H1 (cell line): ENCODE measurements around the gene LRRC3C. TPM values are rescaled to one million over a fixed set of nuclear protein-coding genes. Genes with fewer than 3 reads are reported as not detected.

Experiments
- CTCF ChIA-PET: fragments of 300-600 bp; sonication (Branson Sonifier 250); formaldehyde crosslinking; loops from one replicate; lab custom pipeline; 2021; ENCODE audit not compliant: partially characterized antibody; lab: Charles Lee
- POLR2A ChIA-PET: fragments of 300-600 bp; sonication (Branson Sonifier 250); formaldehyde crosslinking; loops from one replicate; lab custom pipeline; 2021; ENCODE audit warnings: inconsistent platforms; ENCODE audit not compliant: partially characterized antibody; lab: Charles Lee
- DNase-seq, 2 experiments: peaks; one replicate each; pipeline versions ENCODE4 v3.0.0 to v3.0.0-alpha.2; 2010 to 2022; ENCODE audit warnings: low spot score in 2 of 2, low read depth in 1 of 2, mixed read lengths in 1 of 2
- FAIRE-seq: peaks from 2 replicates; lab custom pipeline; 2011; peaks lifted over from hg19 to GRCh38; lab: Jason Lieb, UNC
- H2AFZ ChIP-seq: 2 replicates; pipeline ENCODE4 v1.8.1; 2012; ENCODE audit warnings: low read length, inconsistent platforms
- H2AK5ac ChIP-seq: 2 replicates; pipeline ENCODE4 v1.6.1; 2013; ENCODE audit warnings: low read depth, low read length
- H2BK120ac ChIP-seq: replicated peaks from 2 replicates; pipeline ENCODE3; 2013; ENCODE audit warnings: low read depth, low read length, inconsistent platforms
- H2BK12ac ChIP-seq: 2 replicates; pipeline ENCODE4 v1.6.1; 2013; ENCODE audit warnings: low read depth, low read length
- H2BK15ac ChIP-seq: 2 replicates; pipeline ENCODE4 v1.6.1; 2013; ENCODE audit warnings: low read length
- H2BK20ac ChIP-seq: 2 replicates; pipeline ENCODE4 v1.6.1; 2013; ENCODE audit warnings: low read length
- H2BK5ac ChIP-seq: 2 replicates; pipeline ENCODE4 v1.6.1; 2013; ENCODE audit warnings: low read depth, low read length
- H3K14ac ChIP-seq: 2 replicates; pipeline ENCODE4 v1.6.1; 2013; ENCODE audit warnings: inconsistent platforms; ENCODE audit not compliant: insufficient read length
- H3K18ac ChIP-seq: 2 replicates; pipeline ENCODE4 v1.6.1; 2013; ENCODE audit warnings: low read length; ENCODE audit errors: extremely low read depth
- H3K23ac ChIP-seq: 2 replicates; pipeline ENCODE4 v1.6.1; 2013; ENCODE audit warnings: inconsistent platforms; ENCODE audit not compliant: insufficient read length
- H3K23me2 ChIP-seq: 2 replicates; pipeline ENCODE4 v1.6.1; 2013; ENCODE audit warnings: low read depth, low read length
- H3K27ac ChIP-seq: 2 replicates; pipeline ENCODE4 v1.6.1; 2011; ENCODE audit warnings: low read depth, low read length, inconsistent platforms
- H3K27me3 ChIP-seq, 4 experiments: replicated peaks in 1 of 4; 1 replicate in 1 of 4; 2 replicates in 3 of 4; pipeline versions ENCODE4 v1.6.1 to v1.8.1; 2011 to 2013; ENCODE audit warnings: low read length in 3 of 4, mild to moderate bottlenecking in 3 of 4, inconsistent platforms in 2 of 4, mixed read lengths in 2 of 4, moderate library complexity in 1 of 4; ENCODE audit not compliant: control insufficient read depth in 3 of 4, insufficient read depth in 3 of 4; ENCODE audit errors: extremely low read depth in 1 of 4
- H3K36me3 ChIP-seq, 4 experiments: 2 replicates each; pipeline versions ENCODE4 v1.6.1 to v1.8.1; 2011 to 2013; ENCODE audit warnings: mild to moderate bottlenecking in 4 of 4, low read length in 3 of 4, moderate library complexity in 2 of 4, control low read depth in 1 of 4, inconsistent platforms in 1 of 4; ENCODE audit not compliant: insufficient read depth in 4 of 4, control insufficient read depth in 2 of 4
- H3K4ac ChIP-seq: replicated peaks from 2 replicates; pipeline ENCODE3; 2013; ENCODE audit warnings: low read length, low read depth, mixed read lengths, inconsistent platforms; ENCODE audit not compliant: insufficient read length
- H3K4me1 ChIP-seq, 4 experiments: replicated peaks in 1 of 4; 1 replicate in 1 of 4; 2 replicates in 3 of 4; pipeline versions ENCODE4 v1.6.1 to v1.8.1; 2011 to 2013; ENCODE audit warnings: low read length in 3 of 4, inconsistent platforms in 2 of 4, mixed read lengths in 1 of 4; ENCODE audit not compliant: insufficient read depth in 4 of 4, control insufficient read depth in 3 of 4
- H3K4me2 ChIP-seq, 2 experiments: 2 replicates each; pipeline versions ENCODE4 v1.6.1 to v1.8.1; 2011 to 2013; ENCODE audit warnings: low read depth in 2 of 2, low read length in 2 of 2, control low read depth in 1 of 2, inconsistent platforms in 1 of 2, mild to moderate bottlenecking in 1 of 2; ENCODE audit not compliant: insufficient read depth in 1 of 2
- H3K4me3 ChIP-seq, 4 experiments: fragments of 200-600, 300-600 bp in 1 of 4; sonication (generic), shearing (Covaris generic), sonication (Bioruptor Twin) in 1 of 4; 2 replicates each; pipeline versions ENCODE4 v1.5.1 to v1.8.1; 2011 to 2016; ENCODE audit warnings: low read length in 4 of 4, low read depth in 3 of 4, control low read depth in 2 of 4, inconsistent platforms in 2 of 4, mild to moderate bottlenecking in 2 of 4, mixed read lengths in 1 of 4, moderate library complexity in 1 of 4; ENCODE audit not compliant: insufficient read depth in 2 of 4; ENCODE audit errors: extremely low read depth in 1 of 4
- H3K56ac ChIP-seq: replicated peaks from 2 replicates; pipeline ENCODE3; 2013; ENCODE audit warnings: low read depth, mild to moderate bottlenecking, mixed read lengths, low read length, inconsistent platforms; ENCODE audit not compliant: insufficient read length
- H3K79me1 ChIP-seq: 2 replicates; pipeline ENCODE4 v1.6.1; 2013; ENCODE audit warnings: low read depth, low read length, control low read depth
- H3K79me2 ChIP-seq, 2 experiments: 2 replicates each; pipeline versions ENCODE4 v1.6.1 to v1.8.1; 2012 to 2013; ENCODE audit warnings: low read length in 2 of 2, mild to moderate bottlenecking in 2 of 2, inconsistent platforms in 1 of 2; ENCODE audit not compliant: insufficient read depth in 2 of 2, control insufficient read depth in 1 of 2
- H3K9ac ChIP-seq, 4 experiments: replicated peaks in 1 of 4; 1 replicate in 1 of 4; 2 replicates in 3 of 4; pipeline versions ENCODE4 v1.6.1 to v1.8.1; 2011 to 2013; ENCODE audit warnings: low read depth in 3 of 4, low read length in 3 of 4, control low read depth in 2 of 4, mild to moderate bottlenecking in 2 of 4, moderate library complexity in 2 of 4, inconsistent platforms in 1 of 4; ENCODE audit errors: extremely low read depth in 1 of 4
- H3K9me3 ChIP-seq, 2 experiments: 2 replicates each; pipeline versions ENCODE4 v1.6.1 to v1.8.1; 2012 to 2013; ENCODE audit warnings: mild to moderate bottlenecking in 2 of 2, moderate library complexity in 2 of 2, control low read depth in 1 of 2, inconsistent platforms in 1 of 2, low read depth in 1 of 2, low read length in 1 of 2, mixed read lengths in 1 of 2; ENCODE audit not compliant: insufficient read depth in 2 of 2
- H4K20me1 ChIP-seq, 2 experiments: replicated peaks in 1 of 2; 2 replicates each; pipeline versions ENCODE3 to v1.8.1; 2011 to 2013; ENCODE audit warnings: inconsistent platforms in 2 of 2, low read length in 2 of 2, mild to moderate bottlenecking in 1 of 2; ENCODE audit not compliant: insufficient read depth in 2 of 2, control insufficient read depth in 1 of 2
- H4K5ac ChIP-seq: 2 replicates; pipeline ENCODE4 v1.6.1; 2013; ENCODE audit warnings: low read length, low read depth, mixed read lengths, inconsistent platforms; ENCODE audit not compliant: insufficient read length
- H4K8ac ChIP-seq: 2 replicates; pipeline ENCODE4 v1.8.0; 2013; ENCODE audit warnings: mild to moderate bottlenecking, moderate library complexity, low read length, inconsistent platforms; ENCODE audit not compliant: insufficient read depth; ENCODE audit errors: extremely low read depth
- H4K91ac ChIP-seq: replicated peaks from 2 replicates; pipeline ENCODE3; 2013; ENCODE audit warnings: low read length, mixed read lengths, inconsistent platforms; ENCODE audit not compliant: insufficient read length
- GTF2F1 ChIP-seq: IDR thresholded peaks from 2 replicates; pipeline ENCODE4 v1.6.1; 2012; ENCODE audit warnings: low read depth, low read length, improper control_type of control experiment, borderline replicate concordance
- WGBS, 2 experiments: shearing (Covaris generic) in 1 of 2; methylation state at CpG; one replicate each; pipeline versions ENCODE4 v1.1.6 to v1.1.7; 2013 to 2015; ENCODE audit warnings: low lambda C conversion rate in 2 of 2, mixed read lengths in 2 of 2, inconsistent platforms in 1 of 2, low coverage in 1 of 2, missing lambda C conversion rate in 1 of 2; ENCODE audit not compliant: insufficient replicate concordance in 2 of 2, insufficient coverage in 1 of 2, insufficient read length in 1 of 2; ENCODE audit errors: extremely low coverage in 1 of 2, missing lambda C conversion rate in 1 of 2; 5-methylcytosine and 5-hydroxymethylcytosine counted together
- polyA plus RNA-seq, 7 experiments: library from polyadenylated mRNA; depleted of rRNA in 3 of 7; stranded (reverse) in 5 of 7; unstranded in 2 of 7; fragments of >200 nt in 5 of 7; fragments of 200-250 nt in 2 of 7; gene quantifications; 1 replicate in 5 of 7; 2 replicates in 1 of 7; 4 replicates in 1 of 7; pipeline versions ENCODE4 v1.2.1 to v1.2.3, GENCODE V29; 2011 to 2013; ENCODE audit warnings: missing spikeins in 2 of 7, mixed read lengths in 2 of 7
- total RNA-seq: library from RNA; stranded (reverse); fragmentation: NEBNext Ultra II Directional; extraction: Animal tissue kit (Norgen Biotek cat#: 25700); gene quantifications from 2 replicates; pipeline ENCODE4 v1.2.1, GENCODE V29; 2021

LRRC3C gene
- total and polyA plus RNA-seq, 2 of the 8 experiments (the other 6 are each of a cell fraction or from before 2014, with no cell fraction given): not detected

GRCh38 chr17:39938140-39938869 lies 10.8 kb downstream of the LRRC3C start:
- FAIRE-seq: no peak
- no peak overlapping the region for H3K23ac ChIP-seq
- H2BK12ac ChIP-seq: no peak overlapping the region
- H4K5ac ChIP-seq: no peak overlapping the region
- no peak overlapping the region for H3K9ac ChIP-seq
- H2BK15ac ChIP-seq: no peak overlapping the region
- H2AK5ac ChIP-seq: no peak overlapping the region
- no peak overlapping the region for H2BK120ac ChIP-seq
- CTCF ChIA-PET: interaction anchor here (0.8 to 4.1 kb wide), 7 partner anchors 9 to 59 kb away, joined by 3 to 16 read pairs (median 6); no protein-coding TSS in a partner anchor
- H3K18ac ChIP-seq: no peak overlapping the region
- H3K4me3 ChIP-seq: no peak overlapping the region
- no peak overlapping the region for H3K56ac ChIP-seq
- H2BK5ac ChIP-seq: no peak overlapping the region
- H3K36me3 ChIP-seq: no peaks in the 10 kb centered on the region
- H3K79me2 ChIP-seq: no peaks in the 10 kb centered on the region
- no peaks in the 10 kb centered on the region; a peak in 1 of 7 replicates for H3K27me3 ChIP-seq
- H3K27ac ChIP-seq: no peak overlapping the region
- no peak overlapping the region for H2BK20ac ChIP-seq
- 0 out of 2 replicates have a peak, but pooled peaks cover 2% of the 10 kb centered on the region for H3K23me2 ChIP-seq
- TF ChIP-seq GTF2F1: no peak
- POLR2A ChIA-PET: interaction anchor here (0.7 to 3.1 kb wide), 2 partner anchors 12 to 14 kb away, joined by 3 to 10 read pairs; partner anchors contain the start of genes LRRC3C and ORMDL3
- H3K14ac ChIP-seq: no peak overlapping the region
- no peak overlapping the region for H3K4me2 ChIP-seq
- H3K4me1 ChIP-seq: peaks cover 0 to 10% (median 4%) of the 10 kb centered on the region in 4 experiments; a peak in 6 of 7 replicates
- no peaks in the 10 kb centered on the region for H4K20me1 ChIP-seq
- H3K4ac ChIP-seq: no peak overlapping the region
- WGBS, 2 experiments: 85% methylated on average over 8 of the region's 8 CpGs; no CpG with 5 or more reads in 1 of the 2 experiments
- no peak for DNase-seq
- H4K8ac ChIP-seq: no peak overlapping the region
- H2AFZ ChIP-seq: no peak overlapping the region
- no peaks in the 10 kb centered on the region for H3K9me3 ChIP-seq
- H3K79me1 ChIP-seq: no peaks in the 10 kb centered on the region
- H4K91ac ChIP-seq: no peak overlapping the region
